Stomach (tissue), 9 donors: ENCODE data around the gene TUSC2. TPM values are rescaled to one million over a fixed set of nuclear protein-coding genes. Genes with fewer than 3 reads are reported as not detected.

Experiments used
- DNase-seq, 2 donors: peaks; one replicate each; pipeline versions ENCODE4 v3.0.0 to v3.0.0-alpha.2; 2013 to 2019
- H3K27ac ChIP-seq, 5 donors: fragments of 200-600 bp in 4 of 5; sonication (generic) in 4 of 5; one replicate each; pipeline ENCODE4 v1.5.1; 2013 to 2019; ENCODE audit warnings: mild to moderate bottlenecking in 1 of 5, moderate library complexity in 1 of 5
- H3K27me3 ChIP-seq, 3 donors: fragments of 200-600 bp; sonication (generic); one replicate each; pipeline ENCODE4 v1.5.1; 2017 to 2019; ENCODE audit warnings: mixed run types in 1 of 3
- H3K36me3 ChIP-seq, 4 donors: fragments of 200-600 bp; sonication (generic); 1 replicate in 3 of 4; 2 replicates in 1 of 4; pipeline ENCODE4 v1.5.1; 2016 to 2019
- H3K4me1 ChIP-seq, 4 donors: fragments of 200-600 bp; sonication (generic); one replicate each; pipeline ENCODE4 v1.5.1; 2016 to 2019
- H3K4me3 ChIP-seq, 4 donors: fragments of 200-600 bp; sonication (generic) in 3 of 4; one replicate each; pipeline ENCODE4 v1.5.1; 2016 to 2019; ENCODE audit warnings: mild to moderate bottlenecking in 1 of 4
- H3K9me3 ChIP-seq, 4 donors: fragments of 200-600 bp; sonication (generic); one replicate each; pipeline ENCODE4 v1.5.1; 2016 to 2019
- CTCF ChIP-seq, 7 experiments: fragments of 450-650 bp in 4 of 7; fragments of 200-600 bp in 3 of 7; sonication (generic) in 3 of 7; IDR thresholded peaks; one replicate each; pipeline ENCODE4 v1.5.1; 2016 to 2019; ENCODE audit warnings: antibody characterized with exemption in 7 of 7, control low read depth in 2 of 7, mild to moderate bottlenecking in 1 of 7
- EP300 ChIP-seq: sonication (generic); formaldehyde crosslinking; IDR thresholded peaks from one replicate; pipeline ENCODE4 v1.6.1; 2017; ENCODE audit warnings: antibody characterized with exemption
- POLR2A ChIP-seq, 4 donors: fragments of 450-650 bp; IDR thresholded peaks; one replicate each; pipeline ENCODE4 v1.6.1; 2016; ENCODE audit warnings: antibody characterized with exemption in 4 of 4, control low read depth in 2 of 4, mild to moderate bottlenecking in 1 of 4, moderate library complexity in 1 of 4
- POLR2AphosphoS5 ChIP-seq, 3 donors: sonication (generic); formaldehyde crosslinking; IDR thresholded peaks; one replicate each; pipeline ENCODE4 v1.6.1; 2016; ENCODE audit warnings: antibody characterized with exemption in 3 of 3
- WGBS, 5 donors: extraction: QIAGEN DNeasy Blood & Tissue Kit in 3 of 5; methylation state at CpG; one replicate each; pipeline versions ENCODE4 v1.1.5 to v1.1.7; 2013 to 2018; 5-methylcytosine and 5-hydroxymethylcytosine counted together
- intact Hi-C: fragments of 100-400 bp; cut with DNase I; formaldehyde crosslinking; loops from one replicate; pipeline ENCODE4 v1.15.1; 2023; ENCODE audit warnings: low total_unique reads
- polyA plus RNA-seq, 3 donors: library from polyadenylated mRNA; stranded (reverse); fragments of 200-250 nt; gene quantifications; one replicate each; pipeline ENCODE4 v1.2.3, GENCODE V29; 2013
- total RNA-seq, 5 donors: library from RNA; depleted of rRNA; stranded (reverse); fragments of >200 nt; gene quantifications; one replicate each; pipeline versions ENCODE4 v1.1.0 to v1.2.3, GENCODE V29; 2014 to 2016
- donor health status: healthy with polysubstance abuse.
- donor health status: Bipolar disorder and iron deficiency.
- donor health status: healthy.

TUSC2 gene
- total and polyA plus RNA-seq, 8 donors: 2.3 to 63.4 (median 40.3) TPM; not detected in 1

- TF ChIP-seq POLR2AphosphoS5 (IDR thresholded peaks at IDR 0.05) (no peak), POLR2A (IDR thresholded peaks at IDR 0.05) (peak in 1 of 4 donors; percentile 3), EP300 (no peak), CTCF (IDR thresholded peaks at IDR 0.05) (no peak)
- Histone ChIP-seq H3K36me3 (peaks cover 7 to 15% (median 8%) of the 10 kb centered on the region in 4 donors), H3K27me3 (no peaks in the 10 kb centered on the region), H3K4me3 (peak overlapping the region; percentile 47 to 72 (median 68)), H3K27ac (peak overlapping the region; percentile 71 to 96 (median 95)), H3K4me1 (peaks cover 37 to 68% (median 59%) of the 10 kb centered on the region in 4 donors), H3K9me3 (no peaks in the 10 kb centered on the region)
- intact Hi-C loops: no loop called here
- WGBS, 5 donors: 48 to 52% (median 51%) methylated on average over 12 of the region's 12 CpGs
- DNase-seq: peak in 1 of 2 donors; percentile 61
Observed at GRCh38 chr3:50299929-50300680, 27.9 kb downstream of the TUSC2 start.

GRCh38 chr3:50299638-50299928, 28.4 kb downstream of the TUSC2 start:
- 0 to 2% (median 1%) methylated on average over 7 to 12 of the region's 12 CpGs for WGBS, 5 donors
- Histone ChIP-seq H3K36me3 (peaks cover 7 to 15% (median 8%) of the 10 kb centered on the region in 4 donors), H3K9me3 (no peaks in the 10 kb centered on the region), H3K27me3 (no peaks in the 10 kb centered on the region), H3K4me1 (peaks cover 37 to 68% (median 59%) of the 10 kb centered on the region in 4 donors), H3K27ac (peak overlapping the region; percentile 71 to 96 (median 95)), H3K4me3 (peak overlapping the region; percentile 47 to 72 (median 68))
- no peak for DNase-seq
- TF ChIP-seq POLR2A (IDR thresholded peaks at IDR 0.05) (no peak), EP300 (no peak), POLR2AphosphoS5 (IDR thresholded peaks at IDR 0.05) (peak in 2 of 3 donors; percentile 2 to 30), CTCF (IDR thresholded peaks at IDR 0.05) (no peak)
- intact Hi-C loops: no loop called here

GRCh38 chr3:50298836-50299637, 29.0 kb downstream of the TUSC2 start, which contains the start of the genes HYAL3 and NAA80:
TSS of gene HYAL3 (minus strand) at chr3:50299405. CDS start at chr3:50295602, 3,803 bp downstream.
TSS of gene NAA80 (minus strand) at chr3:50299405. CDS start at chr3:50297463, 1,942 bp downstream.
- no peaks in the 10 kb centered on the region for H3K9me3 ChIP-seq
- peak; percentile 100 for DNase-seq
- H3K27ac ChIP-seq: peak within 1 kb of the TSS; percentile 92 to 96 (median 95)
- 1% methylated on average over 32 to 61 of the region's 61 CpGs for WGBS, 5 donors
- intact Hi-C loops: no loop called here
- no peaks in the 10 kb centered on the region for H3K27me3 ChIP-seq
- peak within 1 kb of the TSS; percentile 67 to 73 (median 70) for H3K4me3 ChIP-seq
- TF ChIP-seq POLR2AphosphoS5 (IDR thresholded peaks at IDR 0.05) (peak; percentile 87 to 98 (median 97)), POLR2A (IDR thresholded peaks at IDR 0.05) (peak in 2 of 4 donors; percentile 48 to 84), CTCF (IDR thresholded peaks at IDR 0.05) (peak in 5 of 7 experiments; percentile 21 to 68 (median 45)), EP300 (no peak)
- peaks cover 7 to 15% (median 8%) of the 10 kb centered on the region in 4 donors for H3K36me3 ChIP-seq
- peaks cover 37 to 68% (median 59%) of the 10 kb centered on the region in 4 donors for H3K4me1 ChIP-seq
